ENCODE data around the gene PDCD1LG2.

Gene PDCD1LG2

GRCh38 chr9:5556101-5556705 is 45.9 kb downstream of the PDCD1LG2 start:
- H4K20me1 ChIP-seq (ENCODE audit: insufficient read depth, low read length, poor library complexity, severe bottlenecking): no peaks in the 10 kb centered on the region
- H3K27me3 ChIP-seq (ENCODE audit: insufficient read depth, low read length, poor library complexity, severe bottlenecking): no peaks in the 10 kb centered on the region
- H3K79me2 ChIP-seq (ENCODE audit: insufficient read depth, low read length): no peaks in the 10 kb centered on the region
- H3K4me1 ChIP-seq (ENCODE audit: insufficient read depth, low read length, poor library complexity, severe bottlenecking): peaks cover 18% of the 10 kb centered on the region
- no peaks in the 10 kb centered on the region for H3K9me2 ChIP-seq (replicated peaks; ENCODE audit: low read depth, low read length)
- no peaks in the 10 kb centered on the region for H3K9me3 ChIP-seq (ENCODE audit: insufficient read depth, low read depth, low read length)
- H2AFZ ChIP-seq (ENCODE audit: low read length): no peak overlapping the region
- H3K36me3 ChIP-seq (ENCODE audit: insufficient read depth, low read length): no peaks in the 10 kb centered on the region
- H3K4me2 ChIP-seq (ENCODE audit: low read depth, low read length, poor library complexity, severe bottlenecking): no peak overlapping the region
- H3K9ac ChIP-seq (ENCODE audit: low read depth, low read length, poor library complexity, severe bottlenecking): no peak overlapping the region
- H3K4me3 ChIP-seq (ENCODE audit: low read length, poor library complexity, severe bottlenecking): no peak overlapping the region
- no peak for TF ChIP-seq CTCF (conservative IDR thresholded peaks at IDR 0.05; ENCODE audit: low read length)
- no peaks in the 10 kb centered on the region for H3F3A ChIP-seq (ENCODE audit: low read depth)

- no peaks in the 10 kb centered on the region for H3F3A ChIP-seq (ENCODE audit: low read depth)
- TF ChIP-seq EZH2phosphoT487 (IDR thresholded peaks at IDR 0.05; ENCODE audit: borderline replicate concordance) (no peak), CTCF (conservative IDR thresholded peaks at IDR 0.05; ENCODE audit: low read length) (no peak)
- peak overlapping the region; percentile 27 for H3K9ac ChIP-seq (ENCODE audit: low read depth, low read length, poor library complexity, severe bottlenecking)
- no peaks in the 10 kb centered on the region for H3K36me3 ChIP-seq (ENCODE audit: insufficient read depth, low read length)
- H3K4me3 ChIP-seq (ENCODE audit: low read length, poor library complexity, severe bottlenecking): peak overlapping the region; percentile 5
- H3K4me1 ChIP-seq (ENCODE audit: insufficient read depth, low read length, poor library complexity, severe bottlenecking): peaks cover 18% of the 10 kb centered on the region
- H3K79me2 ChIP-seq (ENCODE audit: insufficient read depth, low read length): no peaks in the 10 kb centered on the region
- no peaks in the 10 kb centered on the region for H3K27me3 ChIP-seq (ENCODE audit: insufficient read depth, low read length, poor library complexity, severe bottlenecking)
- H3K9me2 ChIP-seq (replicated peaks; ENCODE audit: low read depth, low read length): no peaks in the 10 kb centered on the region
- H3K4me2 ChIP-seq (ENCODE audit: low read depth, low read length, poor library complexity, severe bottlenecking): peak overlapping the region; percentile 55
- H2AFZ ChIP-seq (ENCODE audit: low read length): peak overlapping the region; percentile 52
- no peaks in the 10 kb centered on the region for H3K9me3 ChIP-seq (ENCODE audit: insufficient read depth, low read depth, low read length)
- no peaks in the 10 kb centered on the region for H4K20me1 ChIP-seq (ENCODE audit: insufficient read depth, low read length, poor library complexity, severe bottlenecking)
These were observed 47.6 kb downstream of the PDCD1LG2 start for GRCh38 chr9:5557606-5558587.

- Histone ChIP-seq H4K20me1 (ENCODE audit: insufficient read depth, low read length, poor library complexity, severe bottlenecking) (no peaks in the 10 kb centered on the region), H3K4me1 (ENCODE audit: insufficient read depth, low read length, poor library complexity, severe bottlenecking) (peaks cover 18% of the 10 kb centered on the region), H3K9ac (ENCODE audit: low read depth, low read length, poor library complexity, severe bottlenecking) (no peak overlapping the region), H3K79me2 (ENCODE audit: insufficient read depth, low read length) (no peaks in the 10 kb centered on the region), H3K9me3 (ENCODE audit: insufficient read depth, low read depth, low read length) (no peaks in the 10 kb centered on the region), H3K4me2 (ENCODE audit: low read depth, low read length, poor library complexity, severe bottlenecking) (no peak overlapping the region), H3K27me3 (ENCODE audit: insufficient read depth, low read length, poor library complexity, severe bottlenecking) (no peaks in the 10 kb centered on the region), H3K36me3 (ENCODE audit: insufficient read depth, low read length) (no peaks in the 10 kb centered on the region), H3K4me3 (ENCODE audit: low read length, poor library complexity, severe bottlenecking) (no peak overlapping the region), H3F3A (ENCODE audit: low read depth) (no peaks in the 10 kb centered on the region), H2AFZ (ENCODE audit: low read length) (0 out of 2 replicates have a peak overlapping the region, but pooled peaks have one; percentile 14), H3K9me2 (replicated peaks; ENCODE audit: low read depth, low read length) (no peaks in the 10 kb centered on the region)
- TF ChIP-seq CTCF (conservative IDR thresholded peaks at IDR 0.05; ENCODE audit: low read length) (no peak), EZH2phosphoT487 (IDR thresholded peaks at IDR 0.05; ENCODE audit: borderline replicate concordance) (no peak)
These were observed 49.3 kb downstream of the PDCD1LG2 start for GRCh38 chr9:5559659-5560058.
